GM19468 (cell line): ENCODE results near the gene IGLON5.

Experiments
- ATAC-seq: cut with Tn5 transposase; IDR thresholded peaks from one replicate; pipeline ENCODE4 v1.9.1; 2021; ENCODE audit warnings: mild to moderate bottlenecking, moderate library complexity, moderate number of reproducible peaks; ENCODE audit not compliant: unreplicated experiment; ENCODE audit errors: extremely low read depth

IGLON5 gene

GRCh38 chr19:51316688-51317087, 5.2 kb downstream of the IGLON5 start:
- ATAC-seq = no peak

DNA sequence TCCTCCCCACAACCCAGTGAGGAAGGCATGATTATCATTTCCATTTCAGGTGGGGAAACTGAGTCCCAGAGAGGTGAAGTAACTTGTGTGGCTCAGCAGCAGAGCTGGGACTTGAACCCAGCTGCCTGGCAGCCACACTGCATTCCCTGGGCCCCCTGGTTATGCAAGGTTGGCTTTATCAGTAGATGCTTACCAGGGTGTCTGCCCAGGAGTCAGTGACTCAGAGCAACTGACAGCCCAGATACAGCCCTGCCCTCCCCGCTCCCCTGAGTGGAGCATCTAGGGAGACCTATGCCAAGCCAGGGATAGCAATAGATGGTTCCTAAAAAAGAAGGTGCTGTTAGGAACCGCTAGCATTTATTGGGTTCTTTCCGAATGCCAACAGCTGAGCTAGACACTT, 5.9 kb downstream of the IGLON5 start:
- ATAC-seq = no peak

- ATAC-seq = no peak
Measured at GRCh38 chr19:51317968-51318367, 6.5 kb downstream of the IGLON5 start.

DNA sequence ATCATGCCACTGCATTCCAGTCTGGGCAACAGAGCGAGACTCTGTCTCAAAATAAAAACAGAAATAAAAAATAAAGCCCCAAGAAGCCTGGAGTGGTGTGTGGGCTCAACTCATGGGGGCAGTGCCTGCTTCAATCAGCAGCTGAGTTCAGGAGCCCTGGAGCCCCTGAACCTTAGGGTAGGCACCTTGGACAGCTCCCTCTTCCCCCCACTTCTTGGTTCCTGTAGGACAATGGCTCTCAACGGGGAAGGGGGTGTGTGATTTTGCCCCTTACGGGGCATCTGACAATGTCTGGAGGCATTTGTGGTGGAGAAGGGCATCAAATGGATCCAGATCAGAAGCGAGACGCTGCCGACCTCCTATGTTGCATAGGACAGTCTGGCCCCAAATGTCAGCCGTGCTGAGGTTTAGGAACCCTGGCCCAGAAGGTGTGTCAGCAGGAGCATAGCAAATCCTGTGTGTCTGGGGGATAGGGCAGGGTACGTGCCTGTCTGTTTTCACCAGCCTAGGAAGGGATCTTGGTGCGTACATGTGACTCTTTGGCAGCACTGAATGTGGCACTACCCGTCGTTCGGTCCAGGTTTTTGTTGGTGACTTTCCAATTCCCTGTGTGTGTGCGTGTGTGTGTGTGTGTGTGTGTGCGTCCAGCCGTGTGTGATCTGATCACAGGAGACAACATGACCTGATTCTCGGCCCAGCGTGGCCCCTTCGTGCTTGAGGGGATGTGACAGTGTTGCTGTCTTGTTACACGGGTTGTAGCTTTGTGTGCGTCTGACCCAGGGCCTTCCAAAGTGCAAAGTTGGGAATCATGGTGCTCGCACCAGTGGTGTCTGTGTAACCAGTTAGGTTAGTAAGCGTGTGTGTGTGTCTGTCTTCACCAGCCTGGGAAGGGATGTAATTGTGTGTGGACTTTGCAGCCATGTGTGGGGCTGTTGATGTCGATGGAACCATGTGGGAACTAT, 7.5 kb downstream of the IGLON5 start:
- ATAC-seq = no peak

DNA sequence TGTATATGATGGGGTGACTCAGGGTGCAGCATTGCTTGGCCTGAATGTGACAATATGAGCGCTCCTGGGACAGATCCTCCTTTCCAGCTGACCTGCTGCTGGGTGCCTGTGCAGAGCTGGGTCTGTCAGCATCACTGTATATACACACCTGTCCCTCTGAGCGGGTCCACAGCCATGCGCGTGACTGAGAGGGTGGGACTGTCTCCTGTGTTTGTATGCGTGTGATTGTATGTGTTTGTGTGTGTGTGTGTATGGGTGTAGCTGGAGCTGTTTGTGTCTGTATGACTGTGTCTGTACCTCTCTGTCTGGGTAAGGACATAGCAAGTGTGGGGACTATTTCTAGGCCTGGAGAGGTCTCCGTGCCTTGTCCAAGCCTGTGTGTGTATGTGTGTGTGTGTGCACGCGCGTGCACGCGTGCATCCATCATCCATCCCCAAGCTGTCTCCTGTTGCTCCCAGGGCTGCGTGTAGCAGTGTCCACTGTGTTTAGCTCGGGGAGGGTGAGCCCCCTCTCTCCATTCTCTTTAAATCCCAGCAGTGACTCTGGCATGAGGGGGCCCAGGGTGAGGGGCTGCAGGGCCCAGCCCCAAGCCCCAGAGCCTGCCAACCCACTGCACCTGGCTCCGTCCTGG, 8.3 kb downstream of the IGLON5 start:
- ATAC-seq = no peak

- no peak for ATAC-seq
Measured at GRCh38 chr19:51320280-51320657, 8.8 kb downstream of the IGLON5 start.

DNA sequence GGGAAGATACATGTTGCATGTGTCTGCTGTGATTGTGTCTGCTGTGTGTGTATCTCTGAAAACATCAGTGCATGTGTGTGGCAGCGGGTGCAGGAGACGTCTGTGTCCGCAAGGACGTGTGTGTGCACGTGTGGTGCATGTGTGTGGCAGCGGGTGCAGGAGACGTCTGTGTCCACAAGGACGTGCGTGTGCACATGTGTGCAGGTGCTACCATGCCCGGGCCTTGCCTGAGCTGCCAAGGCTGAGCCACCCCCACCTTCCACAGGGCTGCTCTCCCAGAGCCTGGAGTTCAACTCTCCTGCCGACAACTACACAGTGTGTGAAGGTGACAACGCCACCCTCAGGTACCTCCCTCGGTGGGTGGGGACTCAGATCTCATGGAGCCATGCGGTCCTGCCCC, 10.4 kb downstream of the IGLON5 start:
- ATAC-seq = no peak

DNA sequence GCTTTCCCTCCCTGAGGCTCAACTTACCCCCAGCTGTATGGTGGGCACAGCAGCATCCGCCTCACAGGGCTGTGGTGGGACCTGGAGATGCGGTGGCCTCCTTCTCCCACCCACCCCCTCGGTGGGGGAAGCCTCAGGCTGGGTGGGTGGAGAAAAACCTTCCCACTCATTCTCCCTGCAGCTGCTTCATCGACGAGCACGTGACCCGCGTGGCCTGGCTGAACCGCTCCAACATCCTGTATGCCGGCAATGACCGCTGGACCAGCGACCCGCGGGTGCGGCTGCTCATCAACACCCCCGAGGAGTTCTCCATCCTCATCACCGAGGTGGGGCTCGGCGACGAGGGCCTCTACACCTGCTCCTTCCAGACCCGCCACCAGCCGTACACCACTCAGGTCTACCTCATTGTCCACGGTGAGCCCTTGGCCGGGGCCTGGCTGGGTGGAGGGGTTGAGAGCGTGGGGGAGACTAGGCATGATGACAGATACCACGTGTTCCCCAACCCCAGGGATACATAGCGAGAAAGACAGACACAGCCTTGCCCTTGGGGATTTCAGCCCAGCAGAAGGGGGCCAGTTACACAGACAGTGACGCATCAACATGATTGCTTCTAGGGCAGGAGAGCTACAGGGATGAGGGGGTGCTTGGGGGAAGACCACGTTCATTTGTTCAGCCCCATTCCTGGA, 12.2 kb downstream of the IGLON5 start:
- no peak for ATAC-seq

DNA sequence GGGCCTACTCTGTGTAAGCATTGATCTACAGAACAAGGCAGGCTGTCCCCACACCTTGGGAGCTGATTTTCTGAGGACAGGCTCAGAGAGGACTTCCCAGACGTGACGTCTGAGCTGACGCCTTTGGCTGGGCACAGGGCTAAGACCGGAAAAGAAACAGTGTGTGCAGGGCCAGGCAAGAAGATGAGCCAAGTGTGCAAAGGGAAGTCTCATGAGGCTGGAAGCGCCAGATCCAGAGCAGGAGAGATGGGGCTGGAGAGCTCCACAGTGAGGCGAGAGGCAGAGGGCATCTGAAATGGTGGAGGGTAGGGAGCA, 12.7 kb downstream of the IGLON5 start:
- ATAC-seq = no peak

- ATAC-seq = no peak
Measured at GRCh38 chr19:51325161-51325976, 13.9 kb downstream of the IGLON5 start.

DNA sequence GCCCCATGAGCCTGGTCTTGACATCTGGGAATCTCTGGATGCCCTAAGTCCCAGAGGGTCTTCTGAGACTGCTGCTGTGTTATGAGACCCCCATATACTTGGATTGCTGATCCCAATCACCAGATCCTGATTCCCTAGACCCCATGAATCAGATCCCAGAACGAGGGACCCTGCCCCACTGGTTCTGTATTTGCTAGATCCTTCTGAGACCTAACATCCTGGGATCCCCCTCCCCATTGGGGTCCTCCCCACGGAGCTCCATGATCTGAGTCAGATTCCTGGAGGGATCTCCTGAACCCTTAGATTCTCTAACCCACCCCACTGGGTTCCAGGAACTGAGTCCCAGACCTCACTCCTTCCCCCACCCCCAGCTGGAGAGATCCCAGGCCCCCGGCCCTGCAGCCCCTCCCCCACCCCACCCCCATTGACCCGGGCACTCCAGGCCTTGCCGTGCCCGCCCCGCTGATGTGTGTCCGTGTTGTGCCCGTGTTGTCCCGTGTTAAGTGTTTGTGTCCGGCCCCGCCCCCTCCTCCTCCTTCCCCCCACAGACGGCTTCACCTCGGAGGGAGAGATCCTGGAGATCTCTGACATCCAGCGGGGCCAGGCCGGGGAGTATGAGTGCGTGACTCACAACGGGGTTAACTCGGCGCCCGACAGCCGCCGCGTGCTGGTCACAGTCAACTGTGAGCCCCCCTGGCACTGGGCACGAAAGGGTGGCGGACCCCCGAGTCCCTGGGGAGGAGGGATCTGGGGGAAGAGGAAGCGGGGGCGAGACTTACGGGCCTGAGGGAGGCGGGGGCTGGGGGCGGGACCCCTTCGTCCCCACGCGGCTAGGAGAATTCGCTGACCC, 15.0 kb downstream of the IGLON5 start:
- ATAC-seq = no peak

- ATAC-seq = no peak
Measured at GRCh38 chr19:51327066-51328001, 15.9 kb downstream of the IGLON5 start.

DNA sequence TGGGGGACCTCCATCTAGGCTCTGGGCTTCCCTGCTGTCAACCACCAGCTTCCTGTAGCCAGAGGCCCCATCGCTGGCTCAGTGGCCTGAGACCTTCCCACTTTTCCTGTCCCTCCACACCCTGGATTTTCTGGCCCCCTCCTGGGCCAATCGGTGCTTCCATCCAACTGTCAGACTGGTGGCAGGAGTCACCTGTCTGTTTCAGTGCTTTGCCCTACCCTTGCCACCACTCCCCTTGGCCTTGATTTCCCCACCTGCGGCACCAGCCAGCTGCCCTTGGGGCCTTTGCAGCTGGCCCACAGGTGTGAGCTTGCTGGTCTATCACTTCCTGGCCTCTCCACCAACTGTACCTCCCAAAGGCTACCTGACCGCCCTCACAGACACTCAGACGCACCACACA, 18.0 kb downstream of the IGLON5 start:
- no peak for ATAC-seq

GRCh38 chr19:51330366-51330765, 18.9 kb downstream of the IGLON5 start:
- ATAC-seq = no peak

GRCh38 chr19:51331193-51331592, 19.7 kb downstream of the IGLON5 start:
- no peak for ATAC-seq

- no peak for ATAC-seq
Measured at GRCh38 chr19:51331716-51332115, 20.3 kb downstream of the IGLON5 start.

- ATAC-seq = no peak
Measured at GRCh38 chr19:51333836-51334460, 22.5 kb downstream of the IGLON5 start.
